Activated CD8-positive, alpha-beta memory T cell treated with anti-CD3 and anti-CD28 coated beads, Interleukin-2, amount 50 U/mL, for 24 hours (primary cell): ENCODE results near the gene CTTNBP2.

ENCODE experiments used
- DNase-seq: peaks from one replicate; pipeline ENCODE4 v3.0.0-alpha.2; 2020; ENCODE audit errors: extremely low read depth

CTTNBP2 gene

GRCh38 chr7:117870448-117871130 is 2.7 kb downstream of the CTTNBP2 start:
- DNase-seq: no peak

- DNase-seq: no peak
Observed at GRCh38 chr7:117869374-117869773, 3.9 kb downstream of the CTTNBP2 start.

- no peak for DNase-seq
Observed at GRCh38 chr7:117863618-117864017, 9.6 kb downstream of the CTTNBP2 start.

GRCh38 chr7:117862378-117862777 is 10.9 kb downstream of the CTTNBP2 start:
- no peak for DNase-seq

GRCh38 chr7:117859246-117859812 is 13.9 kb downstream of the CTTNBP2 start:
- DNase-seq: no peak

GRCh38 chr7:117858712-117859111 is 14.5 kb downstream of the CTTNBP2 start:
- no peak for DNase-seq

- DNase-seq: no peak
Observed at GRCh38 chr7:117857718-117858117, 15.5 kb downstream of the CTTNBP2 start.

- DNase-seq: no peak
Observed at GRCh38 chr7:117856196-117856595, 17.0 kb downstream of the CTTNBP2 start.

GRCh38 chr7:117854186-117854585 is 19.1 kb downstream of the CTTNBP2 start:
- no peak for DNase-seq

GRCh38 chr7:117848941-117849340 is 24.3 kb downstream of the CTTNBP2 start:
- DNase-seq: no peak

GRCh38 chr7:117844678-117845077 is 28.6 kb downstream of the CTTNBP2 start:
- no peak for DNase-seq

GRCh38 chr7:117841611-117842010 is 31.6 kb downstream of the CTTNBP2 start:
- no peak for DNase-seq

GRCh38 chr7:117841011-117841410 is 32.2 kb downstream of the CTTNBP2 start:
- DNase-seq: no peak

GRCh38 chr7:117839507-117839906 is 33.7 kb downstream of the CTTNBP2 start:
- DNase-seq: no peak

GRCh38 chr7:117837841-117838240 is 35.4 kb downstream of the CTTNBP2 start:
- no peak for DNase-seq

GRCh38 chr7:117835016-117835664 is 38.1 kb downstream of the CTTNBP2 start:
- no peak for DNase-seq

- no peak for DNase-seq
Observed at GRCh38 chr7:117830422-117830954, 42.8 kb downstream of the CTTNBP2 start.

- no peak for DNase-seq
Observed at GRCh38 chr7:117829450-117830117, 43.7 kb downstream of the CTTNBP2 start.

GRCh38 chr7:117828825-117829224 is 44.4 kb downstream of the CTTNBP2 start:
- no peak for DNase-seq

GRCh38 chr7:117827862-117828261 is 45.4 kb downstream of the CTTNBP2 start:
- DNase-seq: no peak

- DNase-seq: no peak
Observed at GRCh38 chr7:117825132-117825531, 48.1 kb downstream of the CTTNBP2 start.

- DNase-seq: no peak
Observed at GRCh38 chr7:117824592-117824991, 48.6 kb downstream of the CTTNBP2 start.
